ENCODE data around the gene L3MBTL2. TPM values are rescaled to one million over a fixed set of nuclear protein-coding genes. Genes with fewer than 3 reads are reported as not detected.

The L3MBTL2 gene
- total and polyA plus RNA-seq, 5 donors = 9.6 to 18.6 (median 18.1) TPM

DNA sequence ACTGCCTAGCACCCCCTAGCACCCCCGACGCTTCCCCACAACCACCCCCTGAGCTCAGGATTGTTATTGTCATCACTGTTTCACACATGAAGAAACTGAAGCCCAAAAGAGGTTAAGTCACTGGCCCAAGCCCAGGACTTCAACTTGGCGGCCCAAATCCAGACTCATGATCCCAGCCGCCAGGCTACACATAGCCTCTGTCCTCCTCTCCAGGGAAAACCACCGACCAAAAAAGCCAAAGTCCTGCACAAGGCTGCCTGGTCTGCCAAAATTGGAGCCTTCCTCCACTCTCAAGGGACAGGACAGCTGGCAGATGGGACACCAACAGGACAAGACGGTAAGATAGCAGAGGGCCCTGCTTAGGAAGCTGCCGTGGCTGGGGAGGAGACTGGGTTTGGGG is 10.8 kb downstream of the L3MBTL2 start:
- Histone ChIP-seq H3K27me3 (ENCODE audit: control insufficient read depth, insufficient read depth) (no peaks in the 10 kb centered on the region), H3K4me1 (ENCODE audit: control insufficient read depth, insufficient read depth, low read length) (no peaks in the 10 kb centered on the region), H3K27ac (ENCODE audit: low read length) (peak overlapping the region; percentile 61), H3K9me3 (ENCODE audit: control insufficient read depth, low read length) (no peaks in the 10 kb centered on the region), H3K4me3 (ENCODE audit: low read length) (no peak overlapping the region)
- WGBS = 66% methylated on average over 7 of the region's 7 CpGs
- intact Hi-C loops (cut with DNase I) = no loop called here
- DNase-seq (peak in 1 of 3 donors; percentile 70), ATAC-seq (peak in 1 of 2 donors; percentile 12)

DNA sequence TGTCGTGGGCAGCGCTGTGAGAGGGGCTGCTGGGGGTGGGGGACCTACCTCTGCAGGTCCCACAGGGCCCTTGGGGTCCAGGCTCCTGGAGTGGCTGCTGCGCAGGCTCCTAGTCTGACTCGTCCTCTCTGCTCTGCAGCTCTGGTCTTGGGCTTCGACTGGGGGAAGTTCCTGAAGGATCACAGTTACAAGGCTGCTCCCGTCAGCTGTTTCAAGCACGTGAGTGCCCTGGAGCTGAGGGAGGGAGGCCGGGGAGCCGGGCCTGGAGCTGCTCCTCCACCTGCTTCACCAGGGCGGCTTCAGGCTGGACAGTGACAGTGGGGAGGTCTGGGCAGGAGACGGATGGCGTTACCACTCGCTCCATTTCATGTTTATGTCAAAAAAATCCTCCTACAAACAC is 11.9 kb downstream of the L3MBTL2 start:
- H3K4me3 ChIP-seq (ENCODE audit: low read length) = no peak overlapping the region
- peak in 1 of 3 donors; percentile 65 for DNase-seq
- H3K4me1 ChIP-seq (ENCODE audit: control insufficient read depth, insufficient read depth, low read length) = no peaks in the 10 kb centered on the region
- intact Hi-C loops (cut with DNase I) = no loop called here
- H3K27ac ChIP-seq (ENCODE audit: low read length) = peak overlapping the region; percentile 50
- no peaks in the 10 kb centered on the region for H3K9me3 ChIP-seq (ENCODE audit: control insufficient read depth, low read length)
- WGBS = 67% methylated on average over 13 of the region's 13 CpGs
- no peaks in the 10 kb centered on the region for H3K27me3 ChIP-seq (ENCODE audit: control insufficient read depth, insufficient read depth)
- peak; percentile 18 to 34 for ATAC-seq

DNA sequence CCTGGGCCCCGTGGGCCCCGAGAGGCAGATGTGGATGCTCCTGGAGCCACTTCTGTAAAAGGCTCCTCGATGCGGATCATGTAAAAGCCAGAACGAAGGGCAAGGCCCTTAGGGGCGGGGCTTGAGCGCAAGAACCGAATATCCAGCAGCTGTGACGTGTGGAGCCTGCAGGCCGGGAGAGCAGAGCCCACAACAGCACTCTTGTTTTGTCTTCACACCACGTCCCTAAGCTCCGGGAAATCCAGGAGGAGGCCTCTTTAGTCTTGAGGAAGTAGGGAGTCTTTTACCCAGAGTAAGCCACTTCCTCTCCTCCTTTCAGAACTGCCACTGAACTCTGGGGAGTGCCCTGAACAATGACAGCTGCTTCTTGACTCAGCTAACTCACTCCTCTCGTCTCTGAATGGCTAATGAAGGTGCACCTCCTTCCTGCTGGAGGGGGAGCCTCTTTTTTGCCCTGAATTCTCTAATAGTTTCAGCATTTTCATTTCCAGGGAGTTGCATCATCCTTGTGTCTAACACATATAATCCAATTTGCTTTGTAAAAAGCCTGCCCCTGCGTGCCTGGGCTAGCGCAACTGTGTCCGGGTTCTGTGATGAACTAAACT is 12.5 kb downstream of the L3MBTL2 start:
- 31% methylated on average over 16 of the region's 16 CpGs for WGBS
- ATAC-seq = peak; percentile 91 to 92
- H3K4me3 ChIP-seq (ENCODE audit: low read length) = no peak overlapping the region
- no peaks in the 10 kb centered on the region for H3K27me3 ChIP-seq (ENCODE audit: control insufficient read depth, insufficient read depth)
- intact Hi-C loops (cut with DNase I) = no loop called here
- peak overlapping the region; percentile 50 for H3K27ac ChIP-seq (ENCODE audit: low read length)
- no peaks in the 10 kb centered on the region for H3K9me3 ChIP-seq (ENCODE audit: control insufficient read depth, low read length)
- DNase-seq = peak; percentile 85 to 94 (median 89)
- H3K4me1 ChIP-seq (ENCODE audit: control insufficient read depth, insufficient read depth, low read length) = no peaks in the 10 kb centered on the region

DNA sequence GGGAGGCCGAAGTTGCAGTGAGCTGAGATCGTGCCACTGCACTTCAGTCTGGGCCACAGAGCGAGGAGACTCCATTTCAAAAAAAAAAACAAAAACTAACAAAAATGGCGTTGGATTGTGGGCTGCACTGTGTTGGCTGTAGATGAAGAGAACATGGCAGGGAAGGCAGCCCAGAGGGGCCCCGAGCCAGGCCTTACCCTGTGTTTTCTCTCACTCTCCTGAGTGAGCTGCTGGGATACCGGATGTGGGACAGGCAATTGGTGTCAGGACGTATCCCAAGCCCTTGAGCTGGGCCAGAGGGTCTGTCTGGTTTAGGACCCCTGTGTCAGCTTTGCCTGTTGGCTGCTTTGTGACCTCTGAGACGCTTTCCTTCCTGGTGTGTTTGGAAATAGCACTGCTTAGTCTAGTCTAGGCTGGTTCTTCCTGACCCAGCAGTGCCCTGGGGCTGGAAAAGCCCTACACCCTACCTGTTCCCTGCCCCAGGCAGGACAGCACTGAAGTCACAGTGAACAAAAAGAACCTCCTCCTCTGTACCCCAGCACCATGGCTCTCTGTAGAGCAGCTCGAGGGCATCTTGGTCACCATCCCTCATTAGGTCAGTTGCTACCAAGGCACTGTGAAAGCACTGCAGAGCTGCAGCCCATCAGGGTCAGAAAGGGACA is 17.9 kb downstream of the L3MBTL2 start:
- Histone ChIP-seq H3K27ac (ENCODE audit: low read length) (no peak overlapping the region), H3K4me3 (ENCODE audit: low read length) (no peak overlapping the region), H3K9me3 (ENCODE audit: control insufficient read depth, low read length) (no peaks in the 10 kb centered on the region), H3K4me1 (ENCODE audit: control insufficient read depth, insufficient read depth, low read length) (no peaks in the 10 kb centered on the region), H3K27me3 (ENCODE audit: control insufficient read depth, insufficient read depth) (no peaks in the 10 kb centered on the region)
- no peak for ATAC-seq
- 90% methylated on average over 9 of the region's 9 CpGs for WGBS
- intact Hi-C loops (cut with DNase I) = no loop called here
- no peak for DNase-seq

DNA sequence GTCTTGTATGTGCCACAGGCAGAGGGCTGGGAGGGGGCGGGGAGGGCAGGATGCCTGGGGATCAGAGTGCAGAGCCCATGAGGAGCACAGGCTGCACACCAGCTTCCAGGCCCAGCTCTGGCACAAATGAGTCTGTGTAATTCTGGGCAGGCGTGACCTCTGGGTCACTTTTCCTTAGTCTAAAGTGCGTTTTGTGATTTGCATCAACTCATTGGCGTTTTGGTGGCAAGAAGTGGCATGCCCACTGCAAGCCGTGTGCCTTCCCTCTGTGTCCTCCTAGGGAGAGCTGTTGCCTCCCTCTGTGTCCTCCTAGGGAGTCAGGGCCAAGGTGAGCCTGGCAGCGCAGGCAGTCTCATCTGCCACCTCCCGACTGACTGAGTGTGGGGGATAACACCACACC is 18.4 kb downstream of the L3MBTL2 start:
- intact Hi-C loops (cut with DNase I) = no loop called here
- ATAC-seq (no peak), DNase-seq (no peak)

DNA sequence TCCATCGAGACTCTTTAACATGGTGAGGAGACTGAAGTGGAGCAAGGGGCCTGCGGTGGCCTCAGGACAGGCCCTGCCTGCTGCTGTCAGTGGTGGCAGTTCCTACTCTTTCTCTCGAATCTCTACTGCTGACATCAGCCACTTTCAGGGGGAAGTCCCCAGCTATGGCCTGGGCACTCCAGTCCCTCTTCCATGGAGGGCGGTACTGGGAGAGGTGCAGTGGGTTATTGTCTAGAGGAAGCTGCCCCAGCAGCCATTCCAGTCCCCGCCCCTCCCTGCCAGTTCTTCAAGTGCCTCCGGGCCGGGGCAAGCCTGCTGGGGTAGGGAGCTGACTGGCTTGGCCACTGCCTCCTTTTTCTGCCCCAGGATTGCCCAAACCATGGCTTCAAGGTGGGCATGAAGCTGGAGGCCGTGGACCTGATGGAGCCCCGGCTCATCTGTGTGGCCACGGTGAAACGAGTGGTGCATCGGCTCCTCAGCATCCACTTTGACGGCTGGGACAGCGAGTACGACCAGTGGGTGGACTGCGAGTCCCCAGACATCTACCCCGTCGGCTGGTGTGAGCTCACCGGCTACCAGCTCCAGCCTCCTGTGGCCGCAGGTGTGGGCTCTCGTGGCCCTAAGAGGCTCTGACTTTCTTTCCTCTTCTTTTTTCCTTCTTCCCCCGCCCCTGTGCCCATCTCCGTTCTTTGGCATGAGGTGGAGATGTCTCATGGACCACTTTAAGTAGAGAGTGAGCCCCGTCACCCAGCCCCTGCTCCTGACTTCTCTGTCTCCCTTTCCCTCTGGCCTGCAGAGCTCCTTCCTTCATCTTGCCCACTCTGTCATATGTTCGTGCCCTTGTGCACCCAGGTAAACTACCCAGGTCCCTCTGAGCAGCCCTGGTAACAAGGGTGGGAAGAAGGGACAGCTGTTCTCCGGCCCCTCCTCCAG is 21.9 kb downstream of the L3MBTL2 start:
- DNase-seq (peak in 2 of 3 donors; percentile 79 to 80), ATAC-seq (peak; percentile 19 to 20)
- intact Hi-C loops (cut with DNase I) = no loop called here
- no peaks in the 10 kb centered on the region for H3K27me3 ChIP-seq (ENCODE audit: control insufficient read depth, insufficient read depth)
- WGBS = 93% methylated on average over 26 of the region's 26 CpGs
- H3K27ac ChIP-seq (ENCODE audit: low read length) = no peak overlapping the region
- H3K9me3 ChIP-seq (ENCODE audit: control insufficient read depth, low read length) = no peaks in the 10 kb centered on the region
- no peak overlapping the region for H3K4me3 ChIP-seq (ENCODE audit: low read length)
- H3K4me1 ChIP-seq (ENCODE audit: control insufficient read depth, insufficient read depth, low read length) = peaks cover 4% of the 10 kb centered on the region

More for the DNA sequence above, 18.4 kb downstream of the L3MBTL2 start:
- no peak overlapping the region for H3K27ac ChIP-seq (ENCODE audit: low read length)
- no peaks in the 10 kb centered on the region for H3K27me3 ChIP-seq (ENCODE audit: control insufficient read depth, insufficient read depth)
- H3K9me3 ChIP-seq (ENCODE audit: control insufficient read depth, low read length) = no peaks in the 10 kb centered on the region
- no peak overlapping the region for H3K4me3 ChIP-seq (ENCODE audit: low read length)
- WGBS = 85% methylated on average over 7 of the region's 7 CpGs
- no peaks in the 10 kb centered on the region for H3K4me1 ChIP-seq (ENCODE audit: control insufficient read depth, insufficient read depth, low read length)

DNA sequence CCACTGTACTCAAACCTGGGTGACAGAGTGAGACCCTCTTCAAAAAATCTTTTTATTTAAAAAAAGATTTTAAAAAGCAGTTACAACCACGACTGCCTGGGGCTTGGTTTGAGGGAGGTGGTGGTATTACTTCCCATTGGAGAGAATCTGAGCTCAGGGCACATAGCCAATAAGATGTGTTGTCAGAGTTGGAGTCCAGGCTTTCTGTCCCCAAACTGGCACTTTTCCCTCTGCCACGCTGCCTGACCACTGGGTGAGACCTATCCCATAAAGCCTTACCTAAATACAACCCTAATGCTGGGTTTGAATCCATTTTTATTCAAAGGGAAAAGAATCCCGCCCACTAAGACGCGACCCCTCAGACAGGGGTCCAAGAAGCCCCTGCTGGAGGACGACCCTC is 24.1 kb downstream of the L3MBTL2 start:
- Histone ChIP-seq H3K4me1 (ENCODE audit: control insufficient read depth, insufficient read depth, low read length) (peaks cover 4% of the 10 kb centered on the region), H3K9me3 (ENCODE audit: control insufficient read depth, low read length) (no peaks in the 10 kb centered on the region), H3K27me3 (ENCODE audit: control insufficient read depth, insufficient read depth) (no peaks in the 10 kb centered on the region), H3K4me3 (ENCODE audit: low read length) (no peak overlapping the region), H3K27ac (ENCODE audit: low read length) (no peak overlapping the region)
- 82% methylated on average over 6 of the region's 6 CpGs for WGBS
- intact Hi-C loops (cut with DNase I) = no loop called here
- DNase-seq = no peak
- no peak for ATAC-seq

DNA sequence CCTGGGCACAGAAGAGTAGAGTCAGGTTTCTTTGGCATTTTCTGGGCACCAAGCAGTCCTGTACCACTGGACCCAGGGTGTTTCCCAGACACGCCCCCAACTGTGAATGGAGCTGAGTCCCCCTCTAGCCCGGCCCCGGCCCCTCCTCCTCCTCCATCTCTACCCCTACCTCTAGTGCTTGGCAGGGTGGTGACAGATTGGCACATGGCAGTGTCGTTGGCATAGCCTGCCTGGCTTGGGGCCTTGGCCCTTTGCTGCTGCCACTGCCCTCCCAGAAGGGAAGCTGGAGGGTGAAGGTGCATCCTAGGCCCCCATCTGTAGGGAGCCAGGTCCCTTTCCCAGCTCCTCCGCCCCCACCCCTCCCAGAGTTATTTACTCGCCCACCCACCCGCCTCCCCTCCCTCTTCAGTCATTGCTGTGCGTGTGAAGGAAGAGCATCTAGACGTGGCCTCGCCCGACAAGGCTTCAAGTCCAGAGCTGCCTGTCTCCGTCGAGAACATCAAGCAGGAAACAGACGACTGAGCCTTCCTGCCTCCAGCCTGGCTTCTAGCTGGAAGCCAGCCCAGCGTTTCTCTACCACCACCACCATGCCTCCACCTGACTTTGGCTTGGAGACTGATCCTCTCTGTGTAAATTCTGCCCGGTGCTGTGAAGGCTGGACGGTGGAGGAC is 24.8 kb downstream of the L3MBTL2 start:
- no peaks in the 10 kb centered on the region for H3K27me3 ChIP-seq (ENCODE audit: control insufficient read depth, insufficient read depth)
- DNase-seq (peak in 2 of 3 donors; percentile 55 to 77), ATAC-seq (peak; percentile 34 to 53)
- peaks cover 4% of the 10 kb centered on the region for H3K4me1 ChIP-seq (ENCODE audit: control insufficient read depth, insufficient read depth, low read length)
- no peaks in the 10 kb centered on the region for H3K9me3 ChIP-seq (ENCODE audit: control insufficient read depth, low read length)
- intact Hi-C loops (cut with DNase I) = no loop called here
- peak overlapping the region; percentile 53 for H3K27ac ChIP-seq (ENCODE audit: low read length)
- no peak overlapping the region for H3K4me3 ChIP-seq (ENCODE audit: low read length)
- WGBS = 52% methylated on average over 17 of the region's 17 CpGs

DNA sequence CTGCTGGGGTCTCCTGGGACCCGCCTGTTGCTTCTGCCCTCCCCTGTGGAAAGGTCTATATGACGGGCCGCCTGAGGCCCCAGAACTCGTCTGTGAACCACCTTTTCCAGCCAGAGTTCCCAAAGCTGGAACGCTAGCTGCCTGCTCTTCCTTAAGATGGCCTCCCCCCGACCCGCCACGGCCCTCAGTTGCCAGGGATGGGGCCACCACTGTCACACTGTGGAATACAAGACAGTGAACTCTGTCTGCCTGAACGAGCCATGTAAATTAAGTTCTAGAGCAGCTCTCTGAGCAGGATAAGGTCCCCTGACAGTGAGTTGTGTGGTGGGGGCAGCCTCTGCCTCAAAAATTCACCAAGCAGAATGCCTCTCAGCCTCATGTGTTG is 25.3 kb downstream of the L3MBTL2 start:
- H3K4me3 ChIP-seq (ENCODE audit: low read length) = no peak overlapping the region
- 76% methylated on average over 9 of the region's 9 CpGs for WGBS
- no peak for DNase-seq
- intact Hi-C loops (cut with DNase I) = no loop called here
- no peak for ATAC-seq
- no peaks in the 10 kb centered on the region for H3K9me3 ChIP-seq (ENCODE audit: control insufficient read depth, low read length)
- peaks cover 4% of the 10 kb centered on the region for H3K4me1 ChIP-seq (ENCODE audit: control insufficient read depth, insufficient read depth, low read length)
- peak overlapping the region; percentile 53 for H3K27ac ChIP-seq (ENCODE audit: low read length)
- no peaks in the 10 kb centered on the region for H3K27me3 ChIP-seq (ENCODE audit: control insufficient read depth, insufficient read depth)

DNA sequence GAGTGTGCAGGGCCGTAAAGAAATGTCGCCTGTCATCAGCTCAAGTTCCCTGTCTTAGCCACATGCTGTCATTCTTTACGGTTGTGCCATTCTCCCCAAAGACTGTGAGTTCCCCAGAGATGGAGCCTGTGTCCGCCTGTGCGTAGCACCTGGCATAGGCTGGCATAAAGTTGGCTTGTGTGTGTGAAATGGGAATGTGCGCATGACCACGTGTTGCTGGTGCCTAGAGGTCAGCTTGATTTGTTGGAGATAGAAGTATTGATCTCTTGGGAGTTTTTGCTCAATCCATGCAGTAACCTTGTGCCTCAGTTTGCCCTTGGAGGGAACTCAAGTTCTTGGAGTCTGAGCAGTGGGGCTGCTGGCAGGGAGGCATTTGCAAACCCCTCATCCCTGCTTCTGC is 26.3 kb downstream of the L3MBTL2 start:
- Histone ChIP-seq H3K9me3 (ENCODE audit: control insufficient read depth, low read length) (no peaks in the 10 kb centered on the region), H3K4me3 (ENCODE audit: low read length) (no peak overlapping the region), H3K27ac (ENCODE audit: low read length) (no peak overlapping the region), H3K4me1 (ENCODE audit: control insufficient read depth, insufficient read depth, low read length) (peaks cover 4% of the 10 kb centered on the region), H3K27me3 (ENCODE audit: control insufficient read depth, insufficient read depth) (no peaks in the 10 kb centered on the region)
- WGBS = 76% methylated on average over 7 of the region's 7 CpGs
- no peak for ATAC-seq
- intact Hi-C loops (cut with DNase I) = no loop called here
- DNase-seq = peak in 1 of 3 donors; percentile 12

All from right cardiac atrium (tissue), 5 donors.